ENCODE measurements around the gene RC3H2.
"Not testable (repeated sequence)": the region's sequence is repeated elsewhere in the genome, so short reads cannot be mapped to it uniquely, and the experiment has no call there.

Gene RC3H2

GRCh38 chr9:122922713-122923112 lies 17.6 kb upstream of the RC3H2 start:
- H3K4me3 ChIP-seq (ENCODE audit: insufficient read depth, low read depth, low read length, poor library complexity, severe bottlenecking) = no peak overlapping the region
- H3K27ac ChIP-seq (ENCODE audit: insufficient read depth, low read length, poor library complexity, severe bottlenecking) = no peak overlapping the region
- H3K36me3 ChIP-seq (ENCODE audit: control insufficient read depth, insufficient read depth, low read length) = no peaks in the 10 kb centered on the region
- H3K9me3 ChIP-seq (ENCODE audit: control insufficient read depth, low read length) = no peaks in the 10 kb centered on the region
- H3K27me3 ChIP-seq (replicated peaks; ENCODE audit: control insufficient read depth, insufficient read depth, low read length, poor library complexity, severe bottlenecking) = no peaks in the 10 kb centered on the region
- DNase-seq = no peak
- H3K4me1 ChIP-seq (ENCODE audit: control insufficient read depth, insufficient read depth, low read length, poor library complexity, severe bottlenecking) = no peaks in the 10 kb centered on the region

- no peaks in the 10 kb centered on the region for H3K27me3 ChIP-seq (replicated peaks; ENCODE audit: control insufficient read depth, insufficient read depth, low read length, poor library complexity, severe bottlenecking)
- H3K36me3 ChIP-seq (ENCODE audit: control insufficient read depth, insufficient read depth, low read length) = no peaks in the 10 kb centered on the region
- H3K4me1 ChIP-seq (ENCODE audit: control insufficient read depth, insufficient read depth, low read length, poor library complexity, severe bottlenecking) = no peaks in the 10 kb centered on the region
- DNase-seq = no peak
- no peak overlapping the region for H3K27ac ChIP-seq (ENCODE audit: insufficient read depth, low read length, poor library complexity, severe bottlenecking)
- H3K9me3 ChIP-seq (ENCODE audit: control insufficient read depth, low read length) = no peaks in the 10 kb centered on the region
- no peak overlapping the region for H3K4me3 ChIP-seq (ENCODE audit: insufficient read depth, low read depth, low read length, poor library complexity, severe bottlenecking)
These were observed 13.2 kb upstream of the RC3H2 start for GRCh38 chr9:122918310-122918709.

GRCh38 chr9:122912964-122913673 lies 8.0 kb upstream of the RC3H2 start, which contains the start of gene ZBTB6:
Gene ZBTB6, minus strand, starts transcription at chr9:122913323. Its CDS starts 1,251 bp downstream, at chr9:122912072.
- H3K27me3 ChIP-seq (replicated peaks; ENCODE audit: control insufficient read depth, insufficient read depth, low read length, poor library complexity, severe bottlenecking) = no peaks in the 10 kb centered on the region
- H3K36me3 ChIP-seq (ENCODE audit: control insufficient read depth, insufficient read depth, low read length) = peaks cover 19% of the 10 kb centered on the region
- peak; percentile 48 to 69 (median 58) for DNase-seq
- no peaks in the 10 kb centered on the region for H3K4me1 ChIP-seq (ENCODE audit: control insufficient read depth, insufficient read depth, low read length, poor library complexity, severe bottlenecking)
- peak within 1 kb of the TSS; percentile 81 for H3K4me3 ChIP-seq (ENCODE audit: insufficient read depth, low read depth, low read length, poor library complexity, severe bottlenecking)
- no peaks in the 10 kb centered on the region for H3K9me3 ChIP-seq (ENCODE audit: control insufficient read depth, low read length)
- peak within 1 kb of the TSS; percentile 91 for H3K27ac ChIP-seq (ENCODE audit: insufficient read depth, low read length, poor library complexity, severe bottlenecking)

GRCh38 chr9:122912671-122912963 lies 7.5 kb upstream of the RC3H2 start:
- peak overlapping the region; percentile 91 for H3K27ac ChIP-seq (ENCODE audit: insufficient read depth, low read length, poor library complexity, severe bottlenecking)
- no peak for DNase-seq
- peak overlapping the region; percentile 81 for H3K4me3 ChIP-seq (ENCODE audit: insufficient read depth, low read depth, low read length, poor library complexity, severe bottlenecking)
- no peaks in the 10 kb centered on the region for H3K9me3 ChIP-seq (ENCODE audit: control insufficient read depth, low read length)
- H3K27me3 ChIP-seq (replicated peaks; ENCODE audit: control insufficient read depth, insufficient read depth, low read length, poor library complexity, severe bottlenecking) = no peaks in the 10 kb centered on the region
- no peaks in the 10 kb centered on the region for H3K4me1 ChIP-seq (ENCODE audit: control insufficient read depth, insufficient read depth, low read length, poor library complexity, severe bottlenecking)
- peaks cover 19% of the 10 kb centered on the region for H3K36me3 ChIP-seq (ENCODE audit: control insufficient read depth, insufficient read depth, low read length)

GRCh38 chr9:122906122-122906521 lies 963 bp upstream of the RC3H2 start:
- not testable (repeated sequence) for H3K4me3 ChIP-seq (ENCODE audit: insufficient read depth, low read depth, low read length, poor library complexity, severe bottlenecking); H3K27me3 ChIP-seq (replicated peaks; ENCODE audit: control insufficient read depth, insufficient read depth, low read length, poor library complexity, severe bottlenecking); DNase-seq; H3K4me1 ChIP-seq (ENCODE audit: control insufficient read depth, insufficient read depth, low read length, poor library complexity, severe bottlenecking); H3K9me3 ChIP-seq (ENCODE audit: control insufficient read depth, low read length)
- Histone ChIP-seq H3K36me3 (ENCODE audit: control insufficient read depth, insufficient read depth, low read length) (peaks cover 13% of the 10 kb centered on the region), H3K27ac (ENCODE audit: insufficient read depth, low read length, poor library complexity, severe bottlenecking) (peak overlapping the region; percentile 88)

GRCh38 chr9:122904466-122904822 lies 715 bp downstream of the RC3H2 start:
- Histone ChIP-seq H3K27ac (ENCODE audit: insufficient read depth, low read length, poor library complexity, severe bottlenecking) (peak overlapping the region; percentile 88), H3K4me1 (ENCODE audit: control insufficient read depth, insufficient read depth, low read length, poor library complexity, severe bottlenecking) (peaks cover 20% of the 10 kb centered on the region), H3K4me3 (ENCODE audit: insufficient read depth, low read depth, low read length, poor library complexity, severe bottlenecking) (peak overlapping the region; percentile 72), H3K36me3 (ENCODE audit: control insufficient read depth, insufficient read depth, low read length) (peaks cover under 1% of the 10 kb centered on the region), H3K9me3 (ENCODE audit: control insufficient read depth, low read length) (no peaks in the 10 kb centered on the region), H3K27me3 (replicated peaks; ENCODE audit: control insufficient read depth, insufficient read depth, low read length, poor library complexity, severe bottlenecking) (no peaks in the 10 kb centered on the region)
- no peak for DNase-seq

GRCh38 chr9:122900791-122901190 lies 4.4 kb downstream of the RC3H2 start:
- Histone ChIP-seq H3K9me3 (ENCODE audit: control insufficient read depth, low read length) (no peaks in the 10 kb centered on the region), H3K4me3 (ENCODE audit: insufficient read depth, low read depth, low read length, poor library complexity, severe bottlenecking) (peak overlapping the region; percentile 33), H3K27me3 (replicated peaks; ENCODE audit: control insufficient read depth, insufficient read depth, low read length, poor library complexity, severe bottlenecking) (no peaks in the 10 kb centered on the region), H3K27ac (ENCODE audit: insufficient read depth, low read length, poor library complexity, severe bottlenecking) (peak overlapping the region; percentile 49), H3K4me1 (ENCODE audit: control insufficient read depth, insufficient read depth, low read length, poor library complexity, severe bottlenecking) (peaks cover 26% of the 10 kb centered on the region), H3K36me3 (ENCODE audit: control insufficient read depth, insufficient read depth, low read length) (peaks cover 4% of the 10 kb centered on the region)
- no peak for DNase-seq

- Histone ChIP-seq H3K27me3 (replicated peaks; ENCODE audit: control insufficient read depth, insufficient read depth, low read length, poor library complexity, severe bottlenecking) (no peaks in the 10 kb centered on the region), H3K36me3 (ENCODE audit: control insufficient read depth, insufficient read depth, low read length) (peaks cover 17% of the 10 kb centered on the region), H3K4me3 (ENCODE audit: insufficient read depth, low read depth, low read length, poor library complexity, severe bottlenecking) (no peak overlapping the region), H3K27ac (ENCODE audit: insufficient read depth, low read length, poor library complexity, severe bottlenecking) (no peak overlapping the region), H3K4me1 (ENCODE audit: control insufficient read depth, insufficient read depth, low read length, poor library complexity, severe bottlenecking) (peaks cover 26% of the 10 kb centered on the region), H3K9me3 (ENCODE audit: control insufficient read depth, low read length) (no peaks in the 10 kb centered on the region)
- DNase-seq = no peak
These were observed 7.2 kb downstream of the RC3H2 start for GRCh38 chr9:122897969-122898368.

GRCh38 chr9:122888480-122888879 lies 16.7 kb downstream of the RC3H2 start:
- DNase-seq = no peak
- no peaks in the 10 kb centered on the region for H3K27me3 ChIP-seq (replicated peaks; ENCODE audit: control insufficient read depth, insufficient read depth, low read length, poor library complexity, severe bottlenecking)
- H3K27ac ChIP-seq (ENCODE audit: insufficient read depth, low read length, poor library complexity, severe bottlenecking) = no peak overlapping the region
- no peak overlapping the region for H3K4me3 ChIP-seq (ENCODE audit: insufficient read depth, low read depth, low read length, poor library complexity, severe bottlenecking)
- peaks cover 53% of the 10 kb centered on the region for H3K36me3 ChIP-seq (ENCODE audit: control insufficient read depth, insufficient read depth, low read length)
- no peaks in the 10 kb centered on the region for H3K9me3 ChIP-seq (ENCODE audit: control insufficient read depth, low read length)
- H3K4me1 ChIP-seq (ENCODE audit: control insufficient read depth, insufficient read depth, low read length, poor library complexity, severe bottlenecking) = no peaks in the 10 kb centered on the region

- Histone ChIP-seq H3K4me3 (ENCODE audit: insufficient read depth, low read depth, low read length, poor library complexity, severe bottlenecking) (no peak overlapping the region), H3K4me1 (ENCODE audit: control insufficient read depth, insufficient read depth, low read length, poor library complexity, severe bottlenecking) (no peaks in the 10 kb centered on the region), H3K9me3 (ENCODE audit: control insufficient read depth, low read length) (no peaks in the 10 kb centered on the region), H3K27ac (ENCODE audit: insufficient read depth, low read length, poor library complexity, severe bottlenecking) (no peak overlapping the region), H3K36me3 (ENCODE audit: control insufficient read depth, insufficient read depth, low read length) (peaks cover 46% of the 10 kb centered on the region), H3K27me3 (replicated peaks; ENCODE audit: control insufficient read depth, insufficient read depth, low read length, poor library complexity, severe bottlenecking) (no peaks in the 10 kb centered on the region)
- DNase-seq = no peak
These were observed 22.0 kb downstream of the RC3H2 start for GRCh38 chr9:122883125-122883524.
